Measurements from ENCODE around the gene ZNF689.

- TF ChIP-seq CTCF (IDR thresholded peaks at IDR 0.05; ENCODE audit: poor library complexity, severe bottlenecking) (no peak), MXI1 (conservative IDR thresholded peaks at IDR 0.05; ENCODE audit: poor library complexity, severe bottlenecking) (no peak), RAD21 (conservative IDR thresholded peaks at IDR 0.05) (no peak), TAF1 (IDR thresholded peaks at IDR 0.05; ENCODE audit: low read depth) (no peak), EZH2 (IDR thresholded peaks at IDR 0.05; ENCODE audit: borderline replicate concordance, insufficient read depth, low read length, poor library complexity, severe bottlenecking) (no peak), POLR2AphosphoS5 (IDR thresholded peaks at IDR 0.05) (no peak), REST (IDR thresholded peaks at IDR 0.05; ENCODE audit: borderline replicate concordance) (no peak), EP300 (conservative IDR thresholded peaks at IDR 0.05; ENCODE audit: poor library complexity, severe bottlenecking) (no peak), SMC3 (conservative IDR thresholded peaks at IDR 0.05; ENCODE audit: poor library complexity) (no peak)
Observed at GRCh38 chr16:30604316-30604947, 5.8 kb downstream of the ZNF689 start.
